ENCODE measurements around the gene CD209.

CD209 gene

GRCh38 chr19:7701654-7702457, 45.5 kb downstream of the CD209 start, which contains the start of gene FCER2:
TSS of gene FCER2 (minus strand) at chr19:7702131. CDS start at chr19:7699760, 2,371 bp downstream.
- no peak for DNase-seq

GRCh38 chr19:7701049-7701653, 46.2 kb downstream of the CD209 start:
- DNase-seq, result no peak

- DNase-seq, result no peak
Observed at GRCh38 chr19:7699417-7700401, 47.6 kb downstream of the CD209 start.

- DNase-seq, result no peak
Observed at GRCh38 chr19:7699003-7699402, 48.3 kb downstream of the CD209 start.

GRCh38 chr19:7698583-7698982, 48.8 kb downstream of the CD209 start:
- no peak for DNase-seq

- DNase-seq, result no peak
Observed at GRCh38 chr19:7697721-7698287, 49.5 kb downstream of the CD209 start.

- DNase-seq, result no peak
Observed at GRCh38 chr19:7694499-7694898, 52.8 kb downstream of the CD209 start.

GRCh38 chr19:7692417-7693088, 54.8 kb downstream of the CD209 start:
- DNase-seq, result no peak

- no peak for DNase-seq
Observed at GRCh38 chr19:7691497-7691896, 55.8 kb downstream of the CD209 start.

GRCh38 chr19:7690779-7691258, 56.5 kb downstream of the CD209 start:
- DNase-seq, result no peak
